H1 (cell line): Measurements from ENCODE around the gene CELF2. TPM values are rescaled to one million over a fixed set of nuclear protein-coding genes. Genes with fewer than 3 reads are reported as not detected.

Source experiments
- CTCF ChIA-PET: fragments of 300-600 bp; sonication (Branson Sonifier 250); formaldehyde crosslinking; loops from one replicate; lab custom pipeline; 2021; ENCODE audit not compliant: partially characterized antibody; lab: Charles Lee
- POLR2A ChIA-PET: fragments of 300-600 bp; sonication (Branson Sonifier 250); formaldehyde crosslinking; loops from one replicate; lab custom pipeline; 2021; ENCODE audit warnings: inconsistent platforms; ENCODE audit not compliant: partially characterized antibody; lab: Charles Lee
- DNase-seq, 2 experiments: peaks; one replicate each; pipeline versions ENCODE4 v3.0.0 to v3.0.0-alpha.2; 2010 to 2022; ENCODE audit warnings: low spot score in 2 of 2, low read depth in 1 of 2, mixed read lengths in 1 of 2
- FAIRE-seq: peaks from 2 replicates; lab custom pipeline; 2011; peaks lifted over from hg19 to GRCh38; lab: Jason Lieb, UNC
- H2AFZ ChIP-seq: 2 replicates; pipeline ENCODE4 v1.8.1; 2012; ENCODE audit warnings: low read length, inconsistent platforms
- H2AK5ac ChIP-seq: 2 replicates; pipeline ENCODE4 v1.6.1; 2013; ENCODE audit warnings: low read depth, low read length
- H2BK120ac ChIP-seq: replicated peaks from 2 replicates; pipeline ENCODE3; 2013; ENCODE audit warnings: low read depth, low read length, inconsistent platforms
- H2BK12ac ChIP-seq: 2 replicates; pipeline ENCODE4 v1.6.1; 2013; ENCODE audit warnings: low read depth, low read length
- H2BK15ac ChIP-seq: 2 replicates; pipeline ENCODE4 v1.6.1; 2013; ENCODE audit warnings: low read length
- H2BK20ac ChIP-seq: 2 replicates; pipeline ENCODE4 v1.6.1; 2013; ENCODE audit warnings: low read length
- H2BK5ac ChIP-seq: 2 replicates; pipeline ENCODE4 v1.6.1; 2013; ENCODE audit warnings: low read depth, low read length
- H3K14ac ChIP-seq: 2 replicates; pipeline ENCODE4 v1.6.1; 2013; ENCODE audit warnings: inconsistent platforms; ENCODE audit not compliant: insufficient read length
- H3K18ac ChIP-seq: 2 replicates; pipeline ENCODE4 v1.6.1; 2013; ENCODE audit warnings: low read length; ENCODE audit errors: extremely low read depth
- H3K23ac ChIP-seq: 2 replicates; pipeline ENCODE4 v1.6.1; 2013; ENCODE audit warnings: inconsistent platforms; ENCODE audit not compliant: insufficient read length
- H3K23me2 ChIP-seq: 2 replicates; pipeline ENCODE4 v1.6.1; 2013; ENCODE audit warnings: low read depth, low read length
- H3K27ac ChIP-seq: 2 replicates; pipeline ENCODE4 v1.6.1; 2011; ENCODE audit warnings: low read depth, low read length, inconsistent platforms
- H3K27me3 ChIP-seq, 4 experiments: replicated peaks in 1 of 4; 1 replicate in 1 of 4; 2 replicates in 3 of 4; pipeline versions ENCODE4 v1.6.1 to v1.8.1; 2011 to 2013; ENCODE audit warnings: low read length in 3 of 4, mild to moderate bottlenecking in 3 of 4, inconsistent platforms in 2 of 4, mixed read lengths in 2 of 4, moderate library complexity in 1 of 4; ENCODE audit not compliant: control insufficient read depth in 3 of 4, insufficient read depth in 3 of 4; ENCODE audit errors: extremely low read depth in 1 of 4
- H3K36me3 ChIP-seq, 4 experiments: 2 replicates each; pipeline versions ENCODE4 v1.6.1 to v1.8.1; 2011 to 2013; ENCODE audit warnings: mild to moderate bottlenecking in 4 of 4, low read length in 3 of 4, moderate library complexity in 2 of 4, control low read depth in 1 of 4, inconsistent platforms in 1 of 4; ENCODE audit not compliant: insufficient read depth in 4 of 4, control insufficient read depth in 2 of 4
- H3K4ac ChIP-seq: replicated peaks from 2 replicates; pipeline ENCODE3; 2013; ENCODE audit warnings: low read length, low read depth, mixed read lengths, inconsistent platforms; ENCODE audit not compliant: insufficient read length
- H3K4me1 ChIP-seq, 4 experiments: replicated peaks in 1 of 4; 1 replicate in 1 of 4; 2 replicates in 3 of 4; pipeline versions ENCODE4 v1.6.1 to v1.8.1; 2011 to 2013; ENCODE audit warnings: low read length in 3 of 4, inconsistent platforms in 2 of 4, mixed read lengths in 1 of 4; ENCODE audit not compliant: insufficient read depth in 4 of 4, control insufficient read depth in 3 of 4
- H3K4me2 ChIP-seq, 2 experiments: 2 replicates each; pipeline versions ENCODE4 v1.6.1 to v1.8.1; 2011 to 2013; ENCODE audit warnings: low read depth in 2 of 2, low read length in 2 of 2, control low read depth in 1 of 2, inconsistent platforms in 1 of 2, mild to moderate bottlenecking in 1 of 2; ENCODE audit not compliant: insufficient read depth in 1 of 2
- H3K4me3 ChIP-seq, 4 experiments: fragments of 200-600, 300-600 bp in 1 of 4; sonication (generic), shearing (Covaris generic), sonication (Bioruptor Twin) in 1 of 4; 2 replicates each; pipeline versions ENCODE4 v1.5.1 to v1.8.1; 2011 to 2016; ENCODE audit warnings: low read length in 4 of 4, low read depth in 3 of 4, control low read depth in 2 of 4, inconsistent platforms in 2 of 4, mild to moderate bottlenecking in 2 of 4, mixed read lengths in 1 of 4, moderate library complexity in 1 of 4; ENCODE audit not compliant: insufficient read depth in 2 of 4; ENCODE audit errors: extremely low read depth in 1 of 4
- H3K56ac ChIP-seq: replicated peaks from 2 replicates; pipeline ENCODE3; 2013; ENCODE audit warnings: low read depth, mild to moderate bottlenecking, mixed read lengths, low read length, inconsistent platforms; ENCODE audit not compliant: insufficient read length
- H3K79me1 ChIP-seq: 2 replicates; pipeline ENCODE4 v1.6.1; 2013; ENCODE audit warnings: low read depth, low read length, control low read depth
- H3K79me2 ChIP-seq, 2 experiments: 2 replicates each; pipeline versions ENCODE4 v1.6.1 to v1.8.1; 2012 to 2013; ENCODE audit warnings: low read length in 2 of 2, mild to moderate bottlenecking in 2 of 2, inconsistent platforms in 1 of 2; ENCODE audit not compliant: insufficient read depth in 2 of 2, control insufficient read depth in 1 of 2
- H3K9ac ChIP-seq, 4 experiments: replicated peaks in 1 of 4; 1 replicate in 1 of 4; 2 replicates in 3 of 4; pipeline versions ENCODE4 v1.6.1 to v1.8.1; 2011 to 2013; ENCODE audit warnings: low read depth in 3 of 4, low read length in 3 of 4, control low read depth in 2 of 4, mild to moderate bottlenecking in 2 of 4, moderate library complexity in 2 of 4, inconsistent platforms in 1 of 4; ENCODE audit errors: extremely low read depth in 1 of 4
- H3K9me3 ChIP-seq, 2 experiments: 2 replicates each; pipeline versions ENCODE4 v1.6.1 to v1.8.1; 2012 to 2013; ENCODE audit warnings: mild to moderate bottlenecking in 2 of 2, moderate library complexity in 2 of 2, control low read depth in 1 of 2, inconsistent platforms in 1 of 2, low read depth in 1 of 2, low read length in 1 of 2, mixed read lengths in 1 of 2; ENCODE audit not compliant: insufficient read depth in 2 of 2
- H4K20me1 ChIP-seq, 2 experiments: replicated peaks in 1 of 2; 2 replicates each; pipeline versions ENCODE3 to v1.8.1; 2011 to 2013; ENCODE audit warnings: inconsistent platforms in 2 of 2, low read length in 2 of 2, mild to moderate bottlenecking in 1 of 2; ENCODE audit not compliant: insufficient read depth in 2 of 2, control insufficient read depth in 1 of 2
- H4K5ac ChIP-seq: 2 replicates; pipeline ENCODE4 v1.6.1; 2013; ENCODE audit warnings: low read length, low read depth, mixed read lengths, inconsistent platforms; ENCODE audit not compliant: insufficient read length
- H4K8ac ChIP-seq: 2 replicates; pipeline ENCODE4 v1.8.0; 2013; ENCODE audit warnings: mild to moderate bottlenecking, moderate library complexity, low read length, inconsistent platforms; ENCODE audit not compliant: insufficient read depth; ENCODE audit errors: extremely low read depth
- H4K91ac ChIP-seq: replicated peaks from 2 replicates; pipeline ENCODE3; 2013; ENCODE audit warnings: low read length, mixed read lengths, inconsistent platforms; ENCODE audit not compliant: insufficient read length
- GTF2F1 ChIP-seq: IDR thresholded peaks from 2 replicates; pipeline ENCODE4 v1.6.1; 2012; ENCODE audit warnings: low read depth, low read length, improper control_type of control experiment, borderline replicate concordance
- POLR2AphosphoS5 ChIP-seq: IDR thresholded peaks from 2 replicates; pipeline ENCODE4 v1.6.1; 2011; ENCODE audit warnings: low read depth, low read length
- SIN3A ChIP-seq, 2 experiments: IDR thresholded peaks in 1 of 2; conservative IDR thresholded peaks in 1 of 2; 2 replicates each; pipeline ENCODE4 v1.6.1; 2011 to 2012; ENCODE audit warnings: low read length in 2 of 2, improper control_type of control experiment in 1 of 2, low read depth in 1 of 2, mild to moderate bottlenecking in 1 of 2
- SP4 ChIP-seq: IDR thresholded peaks from 2 replicates; pipeline ENCODE4 v1.6.1; 2012; ENCODE audit warnings: low read length, inconsistent platforms
- TCF12 ChIP-seq: IDR thresholded peaks from 2 replicates; pipeline ENCODE4 v1.6.1; 2011; ENCODE audit warnings: low read depth, mild to moderate bottlenecking, low read length
- YY1 ChIP-seq: IDR thresholded peaks from 2 replicates; pipeline ENCODE4 v1.6.1; 2011; ENCODE audit warnings: low read depth, mild to moderate bottlenecking, low read length
- WGBS, 2 experiments: shearing (Covaris generic) in 1 of 2; methylation state at CpG; one replicate each; pipeline versions ENCODE4 v1.1.6 to v1.1.7; 2013 to 2015; ENCODE audit warnings: low lambda C conversion rate in 2 of 2, mixed read lengths in 2 of 2, inconsistent platforms in 1 of 2, low coverage in 1 of 2, missing lambda C conversion rate in 1 of 2; ENCODE audit not compliant: insufficient replicate concordance in 2 of 2, insufficient coverage in 1 of 2, insufficient read length in 1 of 2; ENCODE audit errors: extremely low coverage in 1 of 2, missing lambda C conversion rate in 1 of 2; 5-methylcytosine and 5-hydroxymethylcytosine counted together
- polyA plus RNA-seq, 7 experiments: library from polyadenylated mRNA; depleted of rRNA in 3 of 7; stranded (reverse) in 5 of 7; unstranded in 2 of 7; fragments of >200 nt in 5 of 7; fragments of 200-250 nt in 2 of 7; gene quantifications; 1 replicate in 5 of 7; 2 replicates in 1 of 7; 4 replicates in 1 of 7; pipeline versions ENCODE4 v1.2.1 to v1.2.3, GENCODE V29; 2011 to 2013; ENCODE audit warnings: missing spikeins in 2 of 7, mixed read lengths in 2 of 7
- total RNA-seq: library from RNA; stranded (reverse); fragmentation: NEBNext Ultra II Directional; extraction: Animal tissue kit (Norgen Biotek cat#: 25700); gene quantifications from 2 replicates; pipeline ENCODE4 v1.2.1, GENCODE V29; 2021
- TF ChIP-seq, protein P1 (sequence below): IDR thresholded peaks from 2 replicates; pipeline ENCODE4 v1.6.1; 2011; ENCODE audit warnings: low read length, improper control_type of control experiment
- TF ChIP-seq, protein P2 (sequence below): IDR thresholded peaks from 2 replicates; pipeline ENCODE4 v1.6.1; 2011; ENCODE audit warnings: low read depth, mild to moderate bottlenecking, low read length; ENCODE audit not compliant: insufficient read depth

CELF2 gene
- total and polyA plus RNA-seq, 2 of the 8 experiments (the other 6 are each of a cell fraction or from before 2014, with no cell fraction given), result 18.3 to 22.7 TPM

DNA sequence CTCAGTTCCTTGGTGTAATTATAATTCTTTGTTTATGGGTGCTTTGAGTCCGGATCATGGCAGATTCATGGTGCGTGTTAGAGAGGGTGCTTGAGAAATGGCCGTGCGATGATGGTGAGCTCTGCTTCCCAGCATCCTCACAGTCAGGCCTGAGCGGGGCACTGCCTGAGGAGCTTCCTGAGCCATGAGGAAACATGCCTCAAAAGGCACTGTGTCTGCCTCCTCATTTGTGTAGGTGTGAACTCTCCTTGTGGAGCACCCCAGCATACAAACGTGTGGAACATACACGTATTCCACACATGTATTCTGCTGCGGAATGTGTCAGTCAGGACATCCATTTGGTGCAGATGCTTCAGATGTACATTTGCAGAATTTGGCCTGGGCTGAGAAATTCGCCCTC, 205.4 kb downstream of the CELF2 start:
- no peak for FAIRE-seq

More for the DNA sequence above, 205.4 kb downstream of the CELF2 start:
- Histone ChIP-seq H3K9me3 (no peaks in the 10 kb centered on the region), H2BK12ac (no peak overlapping the region), H3K79me2 (no peaks in the 10 kb centered on the region), H4K8ac (no peak overlapping the region), H3K79me1 (no peaks in the 10 kb centered on the region; the same call in 1 of the 2 replicates), H3K36me3 (no peaks in the 10 kb centered on the region; a peak in 1 of 8 replicates), H2BK15ac (no peak overlapping the region), H3K4ac (no peak overlapping the region), H3K4me2 (no peak overlapping the region), H2BK20ac (no peak overlapping the region), H2BK120ac (no peak overlapping the region), H3K9ac (no peak overlapping the region), H2AK5ac (peak overlapping the region; percentile 55; the same call in 1 of the 2 replicates), H3K18ac (no peak overlapping the region), H3K4me1 (peaks cover 0 to 6% (median 2%) of the 10 kb centered on the region in 4 experiments; a peak in 3 of 7 replicates), H3K23ac (no peak overlapping the region), H2BK5ac (no peak overlapping the region), H3K27me3 (no peaks in the 10 kb centered on the region), H3K14ac (no peak overlapping the region), H4K91ac (no peak overlapping the region), H2AFZ (no peak overlapping the region), H3K56ac (no peak overlapping the region), H4K20me1 (no peaks in the 10 kb centered on the region), H3K27ac (no peak overlapping the region), H4K5ac (no peak overlapping the region), H3K23me2 (no peaks in the 10 kb centered on the region), H3K4me3 (no peak overlapping the region)
- no peak for TF ChIP-seq TCF12
- no peak for TF ChIP-seq POLR2AphosphoS5
- no peak for TF ChIP-seq YY1
- TF ChIP-seq GTF2F1, result no peak
- TF ChIP-seq SP4, result no peak
- TF ChIP-seq SIN3A (conservative IDR thresholded peaks at IDR 0.05 in 1 of 2, IDR thresholded peaks at IDR 0.05 in 1 of 2; ENCODE audit: low read depth in 1 of 2, low read length in 2 of 2), result no peak
- TF ChIP-seq, protein P1, sequence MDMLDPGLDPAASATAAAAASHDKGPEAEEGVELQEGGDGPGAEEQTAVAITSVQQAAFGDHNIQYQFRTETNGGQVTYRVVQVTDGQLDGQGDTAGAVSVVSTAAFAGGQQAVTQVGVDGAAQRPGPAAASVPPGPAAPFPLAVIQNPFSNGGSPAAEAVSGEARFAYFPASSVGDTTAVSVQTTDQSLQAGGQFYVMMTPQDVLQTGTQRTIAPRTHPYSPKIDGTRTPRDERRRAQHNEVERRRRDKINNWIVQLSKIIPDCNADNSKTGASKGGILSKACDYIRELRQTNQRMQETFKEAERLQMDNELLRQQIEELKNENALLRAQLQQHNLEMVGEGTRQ, result no peak
- TF ChIP-seq, protein P2, sequence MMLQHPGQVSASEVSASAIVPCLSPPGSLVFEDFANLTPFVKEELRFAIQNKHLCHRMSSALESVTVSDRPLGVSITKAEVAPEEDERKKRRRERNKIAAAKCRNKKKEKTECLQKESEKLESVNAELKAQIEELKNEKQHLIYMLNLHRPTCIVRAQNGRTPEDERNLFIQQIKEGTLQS, result no peak
- ChIA-PET POLR2A (no interaction called here), CTCF (interaction anchor here (1.2 to 2.1 kb wide), 3 partner anchors 10 to 928 kb away, joined by 3 to 6 read pairs (median 3); no protein-coding TSS in a partner anchor)
- DNase-seq, result no peak
- 85% methylated on average over 9 of the region's 9 CpGs; no CpG with 5 or more reads in 1 of the 2 experiments for WGBS, 2 experiments
